GM10847 (cell line): ENCODE data around the gene CATSPER4.

ENCODE experiments used
- POLR2A ChIP-seq: IDR thresholded peaks from 2 replicates; pipeline ENCODE4 v1.6.1; 2011; ENCODE audit not compliant: insufficient read length; ENCODE audit errors: extremely low read depth

CATSPER4 gene

GRCh38 chr1:26160527-26161414 lies 29.6 kb upstream of the CATSPER4 start:
- no peak for TF ChIP-seq POLR2A

DNA sequence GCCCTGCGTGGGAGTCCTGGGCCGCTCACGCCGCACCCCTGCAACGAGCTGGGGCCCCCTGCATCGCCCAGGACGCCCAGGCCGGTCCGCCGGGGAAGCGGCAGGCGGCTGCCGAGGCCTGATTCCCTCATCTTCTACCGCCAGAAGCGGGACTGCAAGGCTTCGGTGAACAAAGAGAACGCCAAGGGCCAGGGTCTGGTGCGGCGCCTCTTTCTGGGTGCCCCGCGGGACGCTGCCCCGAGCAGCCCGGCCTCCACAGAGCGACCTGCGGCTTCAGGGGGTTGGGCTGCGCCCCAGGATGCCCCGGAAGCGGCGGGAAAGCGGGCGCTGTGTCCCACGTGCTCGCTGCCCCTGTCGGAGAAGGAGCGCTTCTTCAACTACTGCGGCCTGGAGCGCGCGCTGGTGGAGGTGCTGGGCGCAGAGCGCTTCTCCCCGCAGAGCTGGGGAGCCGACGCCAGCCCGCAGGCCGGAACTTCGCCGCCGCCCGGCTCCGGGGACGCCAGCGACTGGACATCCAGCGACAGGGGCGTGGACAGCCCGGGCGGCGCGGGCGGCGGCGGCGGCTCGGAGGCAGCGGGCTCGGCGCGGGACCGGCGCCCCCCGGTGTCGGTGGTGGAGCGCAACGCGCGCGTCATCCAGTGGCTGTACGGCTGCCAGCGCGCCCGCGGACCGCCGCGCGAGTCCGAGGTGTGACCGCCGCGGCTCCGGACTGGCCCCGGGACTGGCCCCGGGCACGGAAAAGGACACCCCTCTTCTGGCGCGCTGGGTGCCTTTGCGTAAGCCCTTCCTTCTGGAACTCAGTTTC lies 28.8 kb upstream of the CATSPER4 start:
- no peak for TF ChIP-seq POLR2A

GRCh38 chr1:26162220-26162709 lies 28.1 kb upstream of the CATSPER4 start:
- TF ChIP-seq POLR2A: no peak

DNA sequence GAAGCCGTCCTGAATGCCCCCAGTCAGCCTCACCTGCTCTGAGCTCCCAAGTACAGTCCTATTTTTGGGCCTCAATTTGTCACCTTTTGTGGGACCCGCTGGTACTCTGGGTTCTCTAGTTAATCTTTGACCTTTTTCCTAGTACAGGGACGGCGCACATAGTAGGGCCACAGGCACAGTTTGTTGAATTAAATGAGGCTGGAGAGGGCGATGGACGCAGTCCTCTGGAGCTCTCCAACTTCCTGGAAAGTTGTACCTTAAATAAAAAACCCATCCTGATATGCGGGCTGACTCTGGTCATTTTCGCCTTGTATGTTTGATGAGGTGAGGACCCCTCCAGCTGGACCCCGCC lies 26.7 kb upstream of the CATSPER4 start:
- TF ChIP-seq POLR2A: no peak

- TF ChIP-seq POLR2A: no peak
Observed at GRCh38 chr1:26164036-26164860, 26.2 kb upstream of the CATSPER4 start.

GRCh38 chr1:26164861-26165842 lies 25.2 kb upstream of the CATSPER4 start:
- TF ChIP-seq POLR2A: no peak

GRCh38 chr1:26166719-26167281 lies 23.6 kb upstream of the CATSPER4 start:
- no peak for TF ChIP-seq POLR2A

GRCh38 chr1:26168410-26169197 lies 21.8 kb upstream of the CATSPER4 start, which contains the start of gene C1orf232:
Gene C1orf232, minus strand, starts transcription at chr1:26168963. Its CDS starts 464 bp downstream, at chr1:26168499.
- no peak for TF ChIP-seq POLR2A

DNA sequence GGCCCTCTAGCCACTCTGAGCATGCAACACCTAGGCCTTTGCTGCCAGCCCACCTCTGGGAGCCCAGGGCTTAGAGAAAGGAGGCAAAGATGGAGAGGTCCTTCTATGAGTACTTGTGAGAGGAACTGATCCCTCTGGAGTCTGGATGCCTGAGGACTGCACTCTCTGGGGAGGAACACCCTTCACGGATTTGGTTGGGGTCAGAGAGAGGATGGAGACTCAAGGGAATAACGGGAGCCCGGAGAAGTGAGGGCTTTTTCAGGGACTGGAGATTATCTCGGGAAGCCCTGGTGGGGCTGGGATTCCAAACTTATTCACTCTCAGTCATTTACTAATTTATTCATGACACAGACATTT lies 21.2 kb upstream of the CATSPER4 start:
- TF ChIP-seq POLR2A: no peak

GRCh38 chr1:26169669-26170471 lies 20.5 kb upstream of the CATSPER4 start, which contains the start of gene ZNF593:
Gene ZNF593, plus strand, starts transcription at chr1:26169908. Its CDS starts 76 bp downstream, at chr1:26169984.
- TF ChIP-seq POLR2A: peak; percentile 80

- no peak for TF ChIP-seq POLR2A
Observed at GRCh38 chr1:26170472-26170821, 20.0 kb upstream of the CATSPER4 start.

- no peak for TF ChIP-seq POLR2A
Observed at GRCh38 chr1:26171084-26172072, 19.0 kb upstream of the CATSPER4 start, which contains the start of gene ZNF593OS. Gene ZNF593OS, minus strand, starts transcription at chr1:26171832. Its CDS starts 171 bp downstream, at chr1:26171661.
